ENCODE measurements around the gene DLL3.

The DLL3 gene

GRCh38 chr19:39515551-39516191, 16.9 kb downstream of the DLL3 start:
- Histone ChIP-seq H3K27ac (ENCODE audit: low read depth, low read length) (no peak overlapping the region), H3K9ac (ENCODE audit: low read length) (no peak overlapping the region), H3K9me2 (replicated peaks; ENCODE audit: insufficient read depth, low read length) (no peaks in the 10 kb centered on the region), H3K9me3 (ENCODE audit: insufficient read depth, low read length) (no peaks in the 10 kb centered on the region), H3K27me3 (ENCODE audit: low read length) (no peaks in the 10 kb centered on the region), H2AFZ (ENCODE audit: low read depth, low read length, severe bottlenecking) (no peak overlapping the region), H3K4me2 (ENCODE audit: low read depth, low read length, poor library complexity, severe bottlenecking) (no peak overlapping the region), H3K36me3 (ENCODE audit: low read length) (no peaks in the 10 kb centered on the region), H3K79me2 (ENCODE audit: insufficient read depth, low read length) (no peaks in the 10 kb centered on the region), H3F3A (ENCODE audit: insufficient read depth) (no peaks in the 10 kb centered on the region), H3K4me3 (ENCODE audit: insufficient read depth, low read length, poor library complexity, severe bottlenecking) (no peak overlapping the region), H4K20me1 (ENCODE audit: low read depth, low read length) (no peaks in the 10 kb centered on the region)
- TF ChIP-seq EZH2phosphoT487 (conservative IDR thresholded peaks at IDR 0.05; ENCODE audit: low read length) (no peak), CTCF (IDR thresholded peaks at IDR 0.05; ENCODE audit: insufficient read depth, low read length, poor library complexity, severe bottlenecking) (no peak)

GRCh38 chr19:39516270-39516669, 17.5 kb downstream of the DLL3 start:
- H3K4me2 ChIP-seq (ENCODE audit: low read depth, low read length, poor library complexity, severe bottlenecking): no peak overlapping the region

DNA sequence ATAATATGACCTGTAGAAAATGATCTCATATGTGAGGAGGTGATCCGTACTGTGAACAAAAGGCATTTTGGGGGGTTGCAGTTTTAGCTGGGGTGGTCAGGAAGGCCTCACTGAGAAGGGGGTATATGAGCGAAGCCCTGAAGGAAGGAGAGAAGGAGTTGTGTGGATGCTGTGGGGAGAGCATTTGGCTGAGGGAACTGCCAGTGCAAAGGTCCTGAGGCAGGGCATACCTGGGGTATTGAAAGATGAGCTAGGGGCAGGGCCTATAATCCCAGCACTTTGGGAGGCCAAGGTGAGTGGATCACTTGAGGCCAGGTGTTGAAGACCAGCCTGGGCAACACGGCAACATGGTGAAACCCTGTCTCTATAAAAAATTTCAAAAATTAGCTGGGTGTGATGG, 18.7 kb downstream of the DLL3 start:
- H4K20me1 ChIP-seq (ENCODE audit: low read depth, low read length): no peaks in the 10 kb centered on the region
- no peaks in the 10 kb centered on the region for H3K27me3 ChIP-seq (ENCODE audit: low read length)
- no peaks in the 10 kb centered on the region for H3K9me3 ChIP-seq (ENCODE audit: insufficient read depth, low read length)
- H3K36me3 ChIP-seq (ENCODE audit: low read length): no peaks in the 10 kb centered on the region
- H3K79me2 ChIP-seq (ENCODE audit: insufficient read depth, low read length): no peaks in the 10 kb centered on the region
- no peak overlapping the region for H3K27ac ChIP-seq (ENCODE audit: low read depth, low read length)
- no peaks in the 10 kb centered on the region for H3K9me2 ChIP-seq (replicated peaks; ENCODE audit: insufficient read depth, low read length)
- no peak overlapping the region for H3K9ac ChIP-seq (ENCODE audit: low read length)
- H3F3A ChIP-seq (ENCODE audit: insufficient read depth): no peaks in the 10 kb centered on the region
- H3K4me3 ChIP-seq (ENCODE audit: insufficient read depth, low read length, poor library complexity, severe bottlenecking): no peak overlapping the region
- H3K4me2 ChIP-seq (ENCODE audit: low read depth, low read length, poor library complexity, severe bottlenecking): no peak overlapping the region
- H2AFZ ChIP-seq (ENCODE audit: low read depth, low read length, severe bottlenecking): no peak overlapping the region
- TF ChIP-seq CTCF (IDR thresholded peaks at IDR 0.05; ENCODE audit: insufficient read depth, low read length, poor library complexity, severe bottlenecking) (no peak), EZH2phosphoT487 (conservative IDR thresholded peaks at IDR 0.05; ENCODE audit: low read length) (no peak)

More at GRCh38 chr19:39516270-39516669, 17.5 kb downstream of the DLL3 start:
- no peaks in the 10 kb centered on the region for H3F3A ChIP-seq (ENCODE audit: insufficient read depth)
- no peaks in the 10 kb centered on the region for H3K9me2 ChIP-seq (replicated peaks; ENCODE audit: insufficient read depth, low read length)
- no peak overlapping the region for H3K4me3 ChIP-seq (ENCODE audit: insufficient read depth, low read length, poor library complexity, severe bottlenecking)
- H3K27ac ChIP-seq (ENCODE audit: low read depth, low read length): no peak overlapping the region
- H3K27me3 ChIP-seq (ENCODE audit: low read length): no peaks in the 10 kb centered on the region
- H3K79me2 ChIP-seq (ENCODE audit: insufficient read depth, low read length): no peaks in the 10 kb centered on the region
- TF ChIP-seq EZH2phosphoT487 (conservative IDR thresholded peaks at IDR 0.05; ENCODE audit: low read length): no peak
- TF ChIP-seq CTCF (IDR thresholded peaks at IDR 0.05; ENCODE audit: insufficient read depth, low read length, poor library complexity, severe bottlenecking): no peak
- H4K20me1 ChIP-seq (ENCODE audit: low read depth, low read length): no peaks in the 10 kb centered on the region
- H3K9me3 ChIP-seq (ENCODE audit: insufficient read depth, low read length): no peaks in the 10 kb centered on the region
- no peak overlapping the region for H2AFZ ChIP-seq (ENCODE audit: low read depth, low read length, severe bottlenecking)
- no peaks in the 10 kb centered on the region for H3K36me3 ChIP-seq (ENCODE audit: low read length)
- no peak overlapping the region for H3K9ac ChIP-seq (ENCODE audit: low read length)

Measured in SU-DHL-6 (cell line).